Hair follicle dermal papilla cell (primary cell): Measurements from ENCODE around the gene DYNC1LI2. TPM values are rescaled to one million over a fixed set of nuclear protein-coding genes. Genes with fewer than 3 reads are reported as not detected.

ENCODE experiments used
- total RNA-seq: library from RNA; depleted of rRNA; stranded (reverse); fragments of >200 nt; gene quantifications from 2 replicates; pipeline ENCODE4 v1.2.3, GENCODE V29; 2012

DYNC1LI2 gene
- 153 and 180 TPM in 2 replicates for total RNA-seq

DNA sequence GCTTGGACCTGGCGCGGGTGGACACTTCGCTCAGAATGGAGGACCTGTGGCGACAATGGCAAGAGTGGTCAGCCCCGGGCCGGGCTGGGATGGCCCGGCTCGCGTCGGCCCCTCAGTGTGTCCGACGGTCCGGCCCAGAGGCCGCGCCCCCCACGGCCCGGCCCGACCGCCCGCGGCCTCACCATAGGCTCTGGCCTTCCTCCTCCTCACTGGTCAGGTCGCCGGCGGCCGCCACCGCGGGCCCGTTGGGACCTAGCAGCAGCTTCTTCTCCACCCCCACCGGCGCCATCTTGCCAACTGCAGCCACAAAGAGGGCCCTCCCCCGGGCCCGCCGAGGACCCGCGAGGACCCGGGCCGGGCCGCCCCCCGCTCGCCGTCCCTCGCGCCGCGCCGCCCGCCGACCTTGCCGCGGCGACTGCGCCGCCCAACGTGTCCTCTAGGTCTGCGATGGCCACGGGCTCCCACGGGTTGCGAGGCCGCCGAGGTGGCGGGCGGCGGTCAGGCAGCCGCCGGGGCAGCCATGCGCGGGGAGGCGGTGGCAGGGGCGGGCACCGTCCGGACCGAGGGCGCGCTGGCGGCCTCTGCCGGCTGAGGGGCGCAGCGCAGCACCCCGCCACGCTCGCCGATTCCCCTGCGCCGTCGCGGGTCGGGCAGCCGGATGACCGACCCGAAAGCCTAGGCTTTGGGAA is at the start of gene DYNC1LI2:
DYNC1LI2 (minus strand) TSS at position 307 of the 689 bp plus-strand sequence; CDS start at position 289, 18 bp downstream.

DNA sequence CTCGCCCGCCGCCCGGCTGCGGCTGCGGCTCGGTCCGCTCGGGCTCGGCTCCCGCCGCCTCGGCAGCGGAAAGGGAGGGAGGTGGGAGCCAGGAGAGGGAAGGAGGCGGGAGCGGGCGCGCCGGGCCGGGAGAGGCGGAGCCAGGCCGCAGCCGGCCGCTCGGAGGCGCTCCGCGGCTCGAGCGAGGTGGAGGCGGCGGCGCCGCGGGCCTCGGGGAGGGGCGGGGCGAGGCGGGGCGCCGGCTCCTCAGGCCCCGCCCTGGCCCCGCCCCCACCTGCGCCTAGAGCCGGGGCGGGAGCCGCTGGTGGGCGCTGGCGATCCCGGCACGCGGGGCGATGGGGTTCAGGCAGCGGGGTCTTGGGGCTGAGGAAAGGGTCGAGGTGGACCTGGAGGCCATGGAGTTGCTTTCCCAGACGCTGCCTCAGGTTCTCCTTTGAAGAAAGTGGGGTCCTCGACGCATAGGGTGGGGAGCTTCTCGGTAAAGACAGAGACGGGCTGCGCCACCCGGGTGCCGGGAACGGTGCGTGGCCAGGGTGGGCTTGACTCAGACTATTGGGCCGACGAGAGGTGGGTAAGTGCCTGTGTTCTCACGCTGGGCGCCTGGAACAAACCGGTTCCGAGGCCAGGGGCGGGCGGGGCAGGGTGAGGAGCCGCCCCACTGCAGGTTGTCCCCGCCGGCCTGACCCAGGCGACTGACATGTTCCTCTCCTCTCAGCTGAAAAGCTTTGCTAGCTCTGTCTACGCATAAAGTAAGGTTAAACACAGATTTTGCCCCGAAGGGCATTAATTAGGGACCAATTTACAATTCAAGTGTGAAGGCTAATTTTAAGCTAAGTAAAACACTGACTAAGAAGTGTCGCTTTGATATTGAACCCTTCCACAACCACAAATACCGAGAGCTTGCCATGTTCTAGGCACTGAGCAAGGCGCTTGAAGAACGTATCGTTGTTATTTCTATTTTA is 54.5 kb downstream of the DYNC1LI2 start, which contains the start of gene CMTM4:
CMTM4 (minus strand) TSS at position 75 of the 962 bp plus-strand sequence. CDS start 218 bp downstream, outside the sequence.

Other genes with a start within 250 kb of the DYNC1LI2 start
- gene TK2, start 201.5 kb downstream of the DYNC1LI2 start, total RNA-seq = 54.5 and 61.7 TPM in 2 replicates
- 25.4 and 25.8 TPM in 2 replicates for gene CKLF, start 199.0 kb downstream of the DYNC1LI2 start, total RNA-seq
- gene CMTM1, start 185.2 kb downstream of the DYNC1LI2 start, total RNA-seq = 3.4 and 3.6 TPM in 2 replicates
- not detected in 2 replicates for gene CMTM2, start 172.1 kb downstream of the DYNC1LI2 start, total RNA-seq
- 35.6 and 40.9 TPM in 2 replicates for gene CMTM3, start 146.9 kb downstream of the DYNC1LI2 start, total RNA-seq
- gene CMTM4, start 54.9 kb downstream of the DYNC1LI2 start, total RNA-seq = 29.4 and 37.0 TPM in 2 replicates
- gene TERB1, start 50.0 kb upstream of the DYNC1LI2 start, total RNA-seq = 0.12 and 0.16 TPM in 2 replicates
- 45.6 and 46.0 TPM in 2 replicates for gene NAE1, start 79.4 kb upstream of the DYNC1LI2 start, total RNA-seq
- gene CA7, start 92.8 kb upstream of the DYNC1LI2 start, total RNA-seq = not detected in 2 replicates
- 12.8 and 17.8 TPM in 2 replicates for gene PDP2, start 128.9 kb upstream of the DYNC1LI2 start, total RNA-seq
- not detected in 2 replicates for gene CDH16, start 167.3 kb upstream of the DYNC1LI2 start, total RNA-seq
- 10.9 and 23.2 TPM in 2 replicates for gene RRAD, start 173.9 kb upstream of the DYNC1LI2 start, total RNA-seq
- gene CIAO2B, start 182.8 kb upstream of the DYNC1LI2 start, total RNA-seq = 67.7 and 98.0 TPM in 2 replicates
- 47.5 and 50.9 TPM in 2 replicates for gene CES2, start 183.9 kb upstream of the DYNC1LI2 start, total RNA-seq
- 0.12 and 0.16 TPM in 2 replicates for gene CES3, start 209.7 kb upstream of the DYNC1LI2 start, total RNA-seq
- gene CES4A, start 237.0 kb upstream of the DYNC1LI2 start, total RNA-seq = 6.8 and 7.5 TPM in 2 replicates